PC-9 (cell line): ENCODE results near the gene A1BG. TPM values are rescaled to one million over a fixed set of nuclear protein-coding genes. Genes with fewer than 3 reads are reported as not detected.
A peak's percentile ranks its signal among the peaks of the same experiment; 100 is the strongest.

Experiments used
- BruUV-seq: library from RNA; stranded (reverse); fragments of 400-500 nt; replicated peaks from 2 replicates; lab custom pipeline; 2021; lab: Mats Ljungman, UMichigan
- CTCF ChIA-PET: fragments of 300-600 bp; sonication (Branson Sonifier 250); formaldehyde crosslinking; loops from one replicate; lab custom pipeline; 2022; ENCODE audit warnings: antibody characterized with exemption; lab: Charles Lee
- POLR2A ChIA-PET: fragments of 300-600 bp; sonication (Branson Sonifier 250); formaldehyde crosslinking; loops from one replicate; lab custom pipeline; 2022; ENCODE audit warnings: antibody characterized with exemption; ENCODE audit not compliant: unreplicated experiment; lab: Charles Lee
- DNase-seq, 2 experiments: peaks; one replicate each; pipeline versions ENCODE4 v3.0.0 to v3.0.0-alpha.2; 2015 to 2022; ENCODE audit warnings: mixed read lengths in 1 of 2
- H2AFZ ChIP-seq: fragments of 200-600 bp; sonication (generic); 2 replicates; pipeline ENCODE4 v1.8.1; 2017; ENCODE audit warnings: antibody characterized with exemption
- H3F3A ChIP-seq: fragments of 200-600 bp; sonication (generic); 2 replicates; pipeline ENCODE4 v1.8.1; 2017; ENCODE audit warnings: antibody characterized with exemption, mild to moderate bottlenecking, low read depth; ENCODE audit not compliant: insufficient read depth
- H3K27ac ChIP-seq: fragments of 200-600 bp; sonication (generic); 2 replicates; pipeline ENCODE4 v1.6.1; 2016; ENCODE audit warnings: mixed run types
- H3K27me3 ChIP-seq: fragments of 200-600 bp; sonication (generic); 2 replicates; pipeline ENCODE4 v1.6.1; 2016; ENCODE audit warnings: low read depth, mixed run types; ENCODE audit not compliant: insufficient read depth
- H3K36me3 ChIP-seq: fragments of 200-600 bp; sonication (generic); 2 replicates; pipeline ENCODE4 v1.6.1; 2016; ENCODE audit warnings: low read depth, mixed run types
- H3K4me1 ChIP-seq: fragments of 200-600 bp; sonication (generic); replicated peaks from 2 replicates; pipeline ENCODE4 v1.6.1; 2016; ENCODE audit warnings: mixed run types; ENCODE audit not compliant: insufficient read depth
- H3K4me2 ChIP-seq: fragments of 200-600 bp; sonication (generic); 2 replicates; pipeline ENCODE4 v1.6.1; 2017; ENCODE audit warnings: mixed run types
- H3K4me3 ChIP-seq: fragments of 200-600 bp; sonication (generic); 2 replicates; pipeline ENCODE4 v1.6.1; 2016; ENCODE audit warnings: mixed run types
- H3K79me2 ChIP-seq: fragments of 200-600 bp; sonication (generic); 2 replicates; pipeline ENCODE4 v1.6.1; 2017; ENCODE audit warnings: low read depth, mixed run types
- H3K9me2 ChIP-seq: fragments of 200-600 bp; sonication (generic); 2 replicates; pipeline ENCODE4 v1.8.1; 2017; ENCODE audit warnings: mild to moderate bottlenecking; ENCODE audit not compliant: insufficient read depth
- H3K9me3 ChIP-seq: fragments of 200-600 bp; sonication (generic); 2 replicates; pipeline ENCODE4 v1.8.1; 2016; ENCODE audit warnings: low read depth; ENCODE audit not compliant: insufficient read depth
- H4K20me1 ChIP-seq: fragments of 200-600 bp; sonication (generic); 2 replicates; pipeline ENCODE4 v1.8.1; 2017; ENCODE audit not compliant: insufficient read depth
- CTCF ChIP-seq: fragments of 200-600 bp; sonication (generic); conservative IDR thresholded peaks from 2 replicates; pipeline ENCODE4 v1.6.1; 2017; ENCODE audit warnings: mixed run types, antibody characterized with exemption, mild to moderate bottlenecking, moderate library complexity
- EZH2 ChIP-seq: fragments of 200-600 bp; sonication (generic); IDR thresholded peaks from 2 replicates; pipeline ENCODE4 v1.8.0; 2017; ENCODE audit warnings: antibody characterized with exemption, low read depth
- intact Hi-C: fragments of 100-400 bp; cut with micrococcal nuclease; formaldehyde crosslinking; loops from one replicate; pipeline ENCODE4 v1.10.0; 2022; ENCODE audit not compliant: unreplicated experiment
- total RNA-seq: library from RNA; stranded (reverse); gene quantifications from 2 replicates; pipeline ENCODE4 v1.2.3, GENCODE V29; 2021

Gene A1BG
- total RNA-seq, 1 experiment from 2014 or later = 2.5 TPM

- no peaks in the 10 kb centered on the region for H4K20me1 ChIP-seq
- no peaks in the 10 kb centered on the region for H3F3A ChIP-seq
- BruUV-seq = no TSS peak
- H3K36me3 ChIP-seq = no peaks in the 10 kb centered on the region
- no peaks in the 10 kb centered on the region for H3K27me3 ChIP-seq
- peaks cover 12% of the 10 kb centered on the region; the same call in 1 of the 2 replicates for H3K79me2 ChIP-seq
- peak; percentile 94 to 98 for DNase-seq
- H3K4me1 ChIP-seq = peaks cover 5% of the 10 kb centered on the region
- H2AFZ ChIP-seq = peak overlapping the region; percentile 80
- TF ChIP-seq CTCF (no peak), EZH2 (no peak)
- intact Hi-C loops = loop anchor here (1.0 to 2.0 kb wide), 2 partner anchors 20 to 118 kb away; partner anchors contain the start of genes ZBTB45 and ZNF837
- H3K9me2 ChIP-seq = no peaks in the 10 kb centered on the region
- ChIA-PET POLR2A (no interaction called here), CTCF (no interaction called here)
- no peaks in the 10 kb centered on the region for H3K9me3 ChIP-seq
- no peak overlapping the region for H3K27ac ChIP-seq
- H3K4me2 ChIP-seq = peak overlapping the region; percentile 83
- peak overlapping the region; percentile 72 for H3K4me3 ChIP-seq
These were observed 47.9 kb upstream of the A1BG start for GRCh38 chr19:58400916-58401839.

GRCh38 chr19:58400316-58400915, 47.1 kb upstream of the A1BG start:
- no peak overlapping the region for H2AFZ ChIP-seq
- H3K4me2 ChIP-seq = peak overlapping the region; percentile 57
- no TSS peak for BruUV-seq
- no peaks in the 10 kb centered on the region for H3K36me3 ChIP-seq
- POLR2A ChIA-PET = no interaction called here
- H3K79me2 ChIP-seq = peaks cover 12% of the 10 kb centered on the region; the same call in 1 of the 2 replicates
- no peaks in the 10 kb centered on the region for H3K9me3 ChIP-seq
- TF ChIP-seq CTCF (no peak), EZH2 (no peak)
- H3K27me3 ChIP-seq = no peaks in the 10 kb centered on the region
- intact Hi-C loops = loop anchor here (2.0 kb wide), 1 partner anchor 118 kb away; the partner anchor contains the start of gene ZBTB45
- H3K4me3 ChIP-seq = no peak overlapping the region; the same call in 1 of the 2 replicates
- H4K20me1 ChIP-seq = no peaks in the 10 kb centered on the region
- CTCF ChIA-PET = no interaction called here
- no peak for DNase-seq
- peaks cover 7% of the 10 kb centered on the region for H3F3A ChIP-seq
- H3K9me2 ChIP-seq = no peaks in the 10 kb centered on the region
- peaks cover 11% of the 10 kb centered on the region for H3K4me1 ChIP-seq
- no peak overlapping the region for H3K27ac ChIP-seq

GRCh38 chr19:58399903-58400302, 46.6 kb upstream of the A1BG start:
- peaks cover 11% of the 10 kb centered on the region for H3F3A ChIP-seq
- ChIA-PET POLR2A (no interaction called here), CTCF (no interaction called here)
- H3K27ac ChIP-seq = no peak overlapping the region
- no peaks in the 10 kb centered on the region for H3K9me2 ChIP-seq
- H3K36me3 ChIP-seq = no peaks in the 10 kb centered on the region
- H3K27me3 ChIP-seq = no peaks in the 10 kb centered on the region
- H3K79me2 ChIP-seq = peaks cover 12% of the 10 kb centered on the region; the same call in 1 of the 2 replicates
- no peak for TF ChIP-seq CTCF
- no peak for TF ChIP-seq EZH2
- H2AFZ ChIP-seq = no peak overlapping the region
- H3K4me3 ChIP-seq = no peak overlapping the region
- H3K4me2 ChIP-seq = no peak overlapping the region
- no peaks in the 10 kb centered on the region for H3K9me3 ChIP-seq
- H3K4me1 ChIP-seq = peaks cover 16% of the 10 kb centered on the region
- intact Hi-C loops = loop anchor here (2.0 kb wide), 1 partner anchor 119 kb away; the partner anchor contains the start of gene ZBTB45
- no peak for DNase-seq
- no TSS peak for BruUV-seq
- H4K20me1 ChIP-seq = no peaks in the 10 kb centered on the region
